GM12878 (cell line): ENCODE measurements around the gene SMARCB1. TPM values are rescaled to one million over a fixed set of nuclear protein-coding genes. Genes with fewer than 3 reads are reported as not detected.

ENCODE experiments used
- BCL3 ChIP-seq: IDR thresholded peaks from 2 replicates; pipeline ENCODE4 v1.6.1; 2011; ENCODE audit warnings: borderline replicate concordance, low read depth, mild to moderate bottlenecking, moderate library complexity, low read length; ENCODE audit not compliant: insufficient read depth, poor library complexity, severe bottlenecking
- DPF2 ChIP-seq: fragments of 450-650 bp; IDR thresholded peaks from 2 replicates; pipeline ENCODE4 v1.6.1; 2017; ENCODE audit warnings: mild to moderate bottlenecking
- E2F8 ChIP-seq: fragments of 450-650 bp; IDR thresholded peaks from 2 replicates; pipeline ENCODE4 v1.6.1; 2018; ENCODE audit warnings: mild to moderate bottlenecking, low read depth, moderate library complexity; ENCODE audit not compliant: partially characterized antibody
- EED ChIP-seq: sonication (generic); IDR thresholded peaks from 2 replicates; pipeline ENCODE4 v1.6.1; 2016; ENCODE audit warnings: antibody characterized with exemption, low read depth
- GATAD2B ChIP-seq: fragments of 450-650 bp; conservative IDR thresholded peaks from 2 replicates; pipeline ENCODE4 v1.6.1; 2017; ENCODE audit warnings: low read depth, mild to moderate bottlenecking, moderate library complexity
- KDM1A ChIP-seq: fragments of 200-600 bp; sonication (generic); IDR thresholded peaks from 2 replicates; pipeline ENCODE4 v1.6.1; 2016; ENCODE audit warnings: borderline replicate concordance
- PRDM15 ChIP-seq: fragments of 450-650 bp; formaldehyde crosslinking; IDR thresholded peaks from 2 replicates; pipeline ENCODE4 v1.4.0; 2020; ENCODE audit warnings: mild to moderate bottlenecking, moderate library complexity
- SMAD5 ChIP-seq: IDR thresholded peaks from 2 replicates; pipeline ENCODE4 v1.6.1; 2016; ENCODE audit warnings: antibody characterized with exemption, low read depth
- ZNF207 ChIP-seq: fragments of 450-650 bp; IDR thresholded peaks from 2 replicates; pipeline ENCODE4 v1.6.1; 2014; ENCODE audit warnings: antibody characterized with exemption, mild to moderate bottlenecking, borderline replicate concordance
- ZZZ3 ChIP-seq: IDR thresholded peaks from 2 replicates; pipeline ENCODE4 v1.6.1; 2011; ENCODE audit warnings: low read depth; ENCODE audit not compliant: control insufficient read depth, insufficient read length
- polyA plus RNA-seq, 11 experiments: library from polyadenylated mRNA; depleted of rRNA in 4 of 11; unstranded in 6 of 11; stranded (reverse) in 5 of 11; fragments of >200 nt; fragmentation: Nextera tagmentation in 4 of 11; fragmentation: Illumina TruSeq in 1 of 11; extraction: Ambion mirVana in 4 of 11; extraction: Trizol in 1 of 11; gene quantifications; 1 replicate in 1 of 11; 2 replicates in 10 of 11; pipeline versions ENCODE4 v1.2.1 to v1.2.3, GENCODE V29; 2011 to 2016; ENCODE audit warnings: inconsistent platforms in 2 of 11, missing spikeins in 2 of 11, low read depth in 1 of 11
- total RNA-seq, 4 experiments: library from RNA; depleted of rRNA in 3 of 4; stranded (reverse); fragments of >200 nt in 3 of 4; fragmentation: Illumina TruSeq in 1 of 4; extraction: Trizol in 1 of 4; gene quantifications; 2 replicates each; pipeline versions ENCODE4 v1.2.1 to v1.2.3, GENCODE V29; 2013 to 2021

The SMARCB1 gene
- total and polyA plus RNA-seq, 10 of the 15 experiments (the other 5 are each of a cell fraction or from before 2014, with no cell fraction given), result 9.1 to 215 (median 183) TPM

- TF ChIP-seq DPF2, result peak; percentile 53; the same call in 1 of the 2 replicates
- TF ChIP-seq E2F8, result no peak
- TF ChIP-seq KDM1A, result no peak
- no peak for TF ChIP-seq PRDM15 (CRISPR knock-in tag)
- TF ChIP-seq SMAD5, result no peak
- peak; percentile 68; the same call in 1 of the 2 replicates for TF ChIP-seq ZNF207
- peak; percentile 80 for TF ChIP-seq BCL3
- TF ChIP-seq GATAD2B, result 0 out of 2 replicates have a peak, but pooled peaks have one; percentile 49
- 0 out of 2 replicates have a peak, but pooled peaks have one; percentile 22 for TF ChIP-seq EED
- TF ChIP-seq ZZZ3, result no peak
- TF ChIP-seq, all 136 proteins: peak for 24
These were observed 62.5 kb downstream of the SMARCB1 start (continued) for GRCh38 chr22:23849009-23850006.
